TTC549 (cell line): Measurements from ENCODE around the gene SELENOM.
"Not testable (repeated sequence)": the region's sequence is repeated elsewhere in the genome, so short reads cannot be mapped to it uniquely, and the experiment has no call there.

ENCODE experiments used
- FAIRE-seq: peaks from 2 replicates; lab custom pipeline; 2012; peaks lifted over from hg19 to GRCh38; lab: Jason Lieb, UNC

SELENOM gene

GRCh38 chr22:31090217-31091085 lies 16.9 kb downstream of the SELENOM start:
- FAIRE-seq = no peak

- FAIRE-seq = no peak
These were observed 17.9 kb downstream of the SELENOM start for GRCh38 chr22:31089160-31090100.

GRCh38 chr22:31088233-31088986 lies 19.0 kb downstream of the SELENOM start:
- no peak for FAIRE-seq

GRCh38 chr22:31087744-31088215 lies 19.6 kb downstream of the SELENOM start:
- FAIRE-seq = no peak

- no peak for FAIRE-seq
These were observed 20.6 kb downstream of the SELENOM start for GRCh38 chr22:31086703-31087330.

- FAIRE-seq = no peak
These were observed 21.4 kb downstream of the SELENOM start for GRCh38 chr22:31085928-31086327.

- no peak for FAIRE-seq
These were observed 21.9 kb downstream of the SELENOM start for GRCh38 chr22:31085493-31085824.

- FAIRE-seq = no peak
These were observed 22.4 kb downstream of the SELENOM start for GRCh38 chr22:31084811-31085492.

GRCh38 chr22:31083923-31084810 lies 23.2 kb downstream of the SELENOM start:
- no peak for FAIRE-seq

GRCh38 chr22:31083377-31083768 lies 24.0 kb downstream of the SELENOM start:
- no peak for FAIRE-seq

- no peak for FAIRE-seq
These were observed 24.6 kb downstream of the SELENOM start for GRCh38 chr22:31082606-31083376.

- no peak for FAIRE-seq
These were observed 25.3 kb downstream of the SELENOM start for GRCh38 chr22:31081963-31082605.

GRCh38 chr22:31080848-31081649 lies 26.3 kb downstream of the SELENOM start, which contains the start of gene SMTN:
TSS of gene SMTN (plus strand) at chr22:31081318. CDS start at chr22:31083259, 1,941 bp downstream.
- no peak for FAIRE-seq

- no peak for FAIRE-seq
These were observed 27.1 kb downstream of the SELENOM start for GRCh38 chr22:31080164-31080847.

GRCh38 chr22:31079095-31079642 lies 28.2 kb downstream of the SELENOM start:
- FAIRE-seq = no peak

GRCh38 chr22:31078389-31078788 lies 29.0 kb downstream of the SELENOM start:
- FAIRE-seq = not testable (repeated sequence)

- no peak for FAIRE-seq
These were observed 29.7 kb downstream of the SELENOM start for GRCh38 chr22:31077681-31078080.
